PC-3 (cell line): Measurements from ENCODE around the gene TCTN2. TPM values are rescaled to one million over a fixed set of nuclear protein-coding genes. Genes with fewer than 3 reads are reported as not detected.
A peak's percentile ranks its signal among the peaks of the same experiment; 100 is the strongest.

Source experiments
- ATAC-seq: fragments of 200-7000 bp; cut with Tn5 transposase; 2 replicates; pipeline ENCODE4 v1.9.1; 2020; ENCODE audit warnings: mild to moderate bottlenecking, moderate library complexity
- BruUV-seq: library from RNA; stranded (reverse); fragments of 400-500 nt; replicated peaks from 2 replicates; lab custom pipeline; 2021; lab: Mats Ljungman, UMichigan
- CTCF ChIA-PET: fragments of 300-600 bp; sonication (Branson Sonifier 250); formaldehyde crosslinking; loops from one replicate; lab custom pipeline; 2022; ENCODE audit warnings: antibody characterized with exemption; lab: Charles Lee
- POLR2A ChIA-PET: fragments of 300-600 bp; sonication (Branson Sonifier 250); formaldehyde crosslinking; loops from one replicate; lab custom pipeline; 2022; ENCODE audit warnings: antibody characterized with exemption; ENCODE audit not compliant: unreplicated experiment; lab: Charles Lee
- DNase-seq: peaks from one replicate; pipeline ENCODE4 v3.0.0-alpha.2; 2015
- H2AFZ ChIP-seq: fragments of 300-600 bp; sonication (generic); 2 replicates; pipeline ENCODE4 v1.6.0; 2016; ENCODE audit warnings: antibody characterized with exemption, low read length
- H3F3A ChIP-seq: fragments of 300-600 bp; sonication (generic); one replicate; pipeline ENCODE4 v1.6.0; 2017; ENCODE audit warnings: antibody characterized with exemption, low read length, control low read depth, mild to moderate bottlenecking; ENCODE audit not compliant: unreplicated experiment
- H3K27ac ChIP-seq: fragments of 300-600 bp; sonication (generic); 2 replicates; pipeline ENCODE4 v1.5.1; 2016; ENCODE audit warnings: mild to moderate bottlenecking, low read length
- H3K27me3 ChIP-seq: fragments of 300-600 bp; sonication (generic); 2 replicates; pipeline ENCODE4 v1.6.1; 2016; ENCODE audit warnings: low read length, mixed read lengths
- H3K36me3 ChIP-seq: fragments of 300-600 bp; sonication (generic); 2 replicates; pipeline ENCODE4 v1.6.1; 2016; ENCODE audit warnings: low read depth, mixed run types, low read length, mixed read lengths
- H3K4me1 ChIP-seq: fragments of 300-600 bp; sonication (generic); 2 replicates; pipeline ENCODE4 v1.5.1; 2016; ENCODE audit warnings: low read length; ENCODE audit not compliant: insufficient read depth
- H3K4me2 ChIP-seq: fragments of 300-600 bp; sonication (generic); 2 replicates; pipeline ENCODE4 v1.6.0; 2016; ENCODE audit warnings: low read length
- H3K4me3 ChIP-seq: fragments of 300-600 bp; sonication (generic); 2 replicates; pipeline ENCODE4 v1.5.1; 2016; ENCODE audit warnings: mild to moderate bottlenecking, low read length, mixed read lengths
- H3K79me2 ChIP-seq: fragments of 300-600 bp; sonication (generic); 2 replicates; pipeline ENCODE4 v1.6.1; 2017; ENCODE audit warnings: low read length, mixed read lengths
- H3K9ac ChIP-seq: fragments of 300-600 bp; sonication (generic); 2 replicates; pipeline ENCODE4 v1.6.0; 2016; ENCODE audit warnings: mild to moderate bottlenecking, low read length
- H3K9me2 ChIP-seq: fragments of 300-600 bp; sonication (generic); replicated peaks from 2 replicates; pipeline ENCODE4 v1.6.1; 2016; ENCODE audit warnings: mixed run types, low read length, mixed read lengths
- H3K9me3 ChIP-seq: fragments of 300-600 bp; sonication (generic); 2 replicates; pipeline ENCODE4 v1.6.1; 2016; ENCODE audit warnings: low read length, mixed read lengths
- H4K20me1 ChIP-seq: fragments of 300-600 bp; sonication (generic); 2 replicates; pipeline ENCODE4 v1.6.1; 2016; ENCODE audit warnings: low read length, mixed read lengths
- CTCF ChIP-seq: fragments of 300-600 bp; sonication (generic); conservative IDR thresholded peaks from 2 replicates; pipeline ENCODE4 v1.5.1; 2017; ENCODE audit warnings: antibody characterized with exemption, low read depth, mild to moderate bottlenecking, low read length
- EZH2 ChIP-seq: fragments of 300-600 bp; sonication (generic); IDR thresholded peaks from one replicate; pipeline ENCODE4 v1.6.1; 2017; ENCODE audit warnings: antibody characterized with exemption, mild to moderate bottlenecking, low read length; ENCODE audit not compliant: unreplicated experiment
- EZH2phosphoT487 ChIP-seq: fragments of 300-600 bp; sonication (generic); IDR thresholded peaks from 2 replicates; pipeline ENCODE4 v1.6.1; 2018; ENCODE audit warnings: mild to moderate bottlenecking, antibody characterized with exemption, low read length, borderline replicate concordance
- intact Hi-C: fragments of 100-400 bp; cut with micrococcal nuclease; formaldehyde crosslinking; loops from 2 replicates; pipeline ENCODE4 v1.9.0; 2023
- total RNA-seq: library from RNA; depleted of rRNA; stranded (reverse); fragments of >200 nt; gene quantifications from 2 replicates; pipeline ENCODE4 v1.2.3, GENCODE V29; 2014

Gene TCTN2
- total RNA-seq, 1 experiment from 2014 or later, result 15.8 TPM

GRCh38 chr12:123643911-123644310 lies 27.0 kb upstream of the TCTN2 start:
- Histone ChIP-seq H4K20me1 (no peaks in the 10 kb centered on the region), H3K9me3 (no peaks in the 10 kb centered on the region), H3K9me2 (no peaks in the 10 kb centered on the region), H2AFZ (no peak overlapping the region), H3K27me3 (no peaks in the 10 kb centered on the region), H3K4me2 (no peak overlapping the region), H3K4me1 (no peaks in the 10 kb centered on the region), H3F3A (no peaks in the 10 kb centered on the region), H3K27ac (no peak overlapping the region), H3K79me2 (no peaks in the 10 kb centered on the region), H3K36me3 (peaks cover 26% of the 10 kb centered on the region; the same call in 1 of the 2 replicates), H3K4me3 (no peak overlapping the region), H3K9ac (no peak overlapping the region)
- ChIA-PET POLR2A (interaction anchor here (0.6 kb wide), 1 partner anchor 523 kb away, joined by 4 read pairs; no protein-coding TSS in a partner anchor), CTCF (no interaction called here)
- BruUV-seq, result no TSS peak
- intact Hi-C loops, result no loop called here
- ATAC-seq (no peak), DNase-seq (no peak)
- TF ChIP-seq EZH2 (no peak), EZH2phosphoT487 (no peak)

GRCh38 chr12:123645380-123645779 lies 25.5 kb upstream of the TCTN2 start:
- ChIA-PET CTCF (interaction anchor here (0.5 to 0.6 kb wide), 2 partner anchors 785 to 811 kb away, joined by 3 to 7 read pairs; no protein-coding TSS in a partner anchor), POLR2A (no interaction called here)
- Histone ChIP-seq H3K79me2 (no peaks in the 10 kb centered on the region), H2AFZ (no peak overlapping the region), H3K27me3 (no peaks in the 10 kb centered on the region), H3K4me1 (no peaks in the 10 kb centered on the region), H3K27ac (no peak overlapping the region), H3K9ac (no peak overlapping the region), H4K20me1 (no peaks in the 10 kb centered on the region), H3K36me3 (peaks cover 29% of the 10 kb centered on the region; the same call in 1 of the 2 replicates), H3K4me3 (no peak overlapping the region), H3F3A (no peaks in the 10 kb centered on the region), H3K4me2 (no peak overlapping the region), H3K9me3 (no peaks in the 10 kb centered on the region), H3K9me2 (no peaks in the 10 kb centered on the region)
- intact Hi-C loops, result loop anchor here (1.0 kb wide), 1 partner anchor 785 kb away; no protein-coding TSS in a partner anchor
- TF ChIP-seq EZH2, result no peak
- DNase-seq (no peak), ATAC-seq (no peak)
- BruUV-seq, result no TSS peak

GRCh38 chr12:123645878-123646277 lies 25.0 kb upstream of the TCTN2 start:
- DNase-seq (no peak), ATAC-seq (peak; percentile 48)
- ChIA-PET CTCF (interaction anchor here (0.5 to 0.6 kb wide), 2 partner anchors 786 to 811 kb away, joined by 3 to 7 read pairs; no protein-coding TSS in a partner anchor), POLR2A (no interaction called here)
- Histone ChIP-seq H3K27ac (no peak overlapping the region), H4K20me1 (no peaks in the 10 kb centered on the region), H3K36me3 (peaks cover 34% of the 10 kb centered on the region), H3K4me2 (no peak overlapping the region), H3F3A (no peaks in the 10 kb centered on the region), H3K4me1 (no peaks in the 10 kb centered on the region), H3K9me3 (no peaks in the 10 kb centered on the region), H3K9ac (no peak overlapping the region), H2AFZ (no peak overlapping the region), H3K27me3 (no peaks in the 10 kb centered on the region), H3K4me3 (no peak overlapping the region), H3K79me2 (no peaks in the 10 kb centered on the region), H3K9me2 (no peaks in the 10 kb centered on the region)
- TF ChIP-seq EZH2phosphoT487 (no peak), CTCF (0 out of 2 replicates have a peak, but pooled peaks have one; percentile 22), EZH2 (no peak)
- BruUV-seq, result no TSS peak
- intact Hi-C loops, result loop anchor here (1.0 kb wide), 1 partner anchor 786 kb away; no protein-coding TSS in a partner anchor
